Lower leg skin (tissue), 4 donors: Measurements from ENCODE around the gene ADAD2. TPM values are rescaled to one million over a fixed set of nuclear protein-coding genes. Genes with fewer than 3 reads are reported as not detected.

Experiments
- DNase-seq, 2 donors: peaks; one replicate each; pipeline ENCODE4 v3.0.0-alpha.2; 2019; ENCODE audit warnings: low spot score in 2 of 2
- H3K4me3 ChIP-seq: fragments of 200-600 bp; sonication (generic); 2 replicates; pipeline ENCODE4 v1.5.1; 2017; ENCODE audit warnings: mild to moderate bottlenecking, low read depth; ENCODE audit not compliant: poor library complexity, severe bottlenecking
- POLR2A ChIP-seq, 2 donors: fragments of 450-650 bp; IDR thresholded peaks; one replicate each; pipeline ENCODE4 v1.6.1; 2016 to 2017; ENCODE audit warnings: antibody characterized with exemption in 2 of 2, mild to moderate bottlenecking in 1 of 2, moderate library complexity in 1 of 2
- WGBS, 2 donors: methylation state at CpG; one replicate each; pipeline ENCODE4 v1.1.5; 2018; 5-methylcytosine and 5-hydroxymethylcytosine counted together
- intact Hi-C: fragments of 100-400 bp; cut with DNase I; formaldehyde crosslinking; loops from one replicate; pipeline ENCODE4 v1.15.0; 2023; ENCODE audit warnings: low total_unique reads
- total RNA-seq, 4 donors: library from RNA; depleted of rRNA; stranded (reverse); fragments of >200 nt; gene quantifications; one replicate each; pipeline ENCODE4 v1.1.0, GENCODE V29; 2016
- TF ChIP-seq, protein P1 (sequence below), 3 donors: fragments of 450-650 bp; IDR thresholded peaks; one replicate each; pipeline ENCODE4 v1.5.1; 2016; ENCODE audit warnings: antibody characterized with exemption in 3 of 3, mild to moderate bottlenecking in 3 of 3, moderate library complexity in 2 of 3

Gene ADAD2
- total RNA-seq, 4 donors from 2014 or later = 0.96 to 1.2 TPM; not detected in 2

DNA sequence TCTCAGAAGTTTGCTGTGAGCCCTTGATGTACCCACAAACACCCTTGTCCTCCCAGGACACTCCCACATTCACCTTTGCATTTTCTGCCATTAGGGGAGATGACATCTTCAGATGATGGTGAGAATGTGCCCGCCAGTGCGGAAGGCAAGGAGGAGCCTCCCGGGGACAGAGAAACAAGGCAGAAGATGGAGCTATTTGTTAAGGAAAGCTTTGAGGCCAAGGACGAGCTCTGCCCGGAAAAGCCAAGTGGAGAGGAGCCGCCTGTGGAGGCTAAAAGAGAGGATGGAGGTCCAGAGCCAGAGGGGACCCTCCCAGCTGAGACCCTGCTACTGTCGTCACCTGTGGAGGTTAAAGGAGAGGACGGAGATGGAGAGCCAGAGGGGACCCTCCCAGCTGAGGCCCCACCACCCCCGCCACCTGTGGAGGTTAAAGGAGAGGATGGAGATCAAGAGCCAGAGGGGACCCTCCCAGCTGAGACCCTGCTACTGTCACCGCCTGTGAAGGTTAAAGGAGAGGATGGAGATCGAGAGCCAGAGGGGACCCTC is 21.1 kb upstream of the ADAD2 start:
- no peak overlapping the region for H3K4me3 ChIP-seq
- intact Hi-C loops = no loop called here
- TF ChIP-seq, protein P1, sequence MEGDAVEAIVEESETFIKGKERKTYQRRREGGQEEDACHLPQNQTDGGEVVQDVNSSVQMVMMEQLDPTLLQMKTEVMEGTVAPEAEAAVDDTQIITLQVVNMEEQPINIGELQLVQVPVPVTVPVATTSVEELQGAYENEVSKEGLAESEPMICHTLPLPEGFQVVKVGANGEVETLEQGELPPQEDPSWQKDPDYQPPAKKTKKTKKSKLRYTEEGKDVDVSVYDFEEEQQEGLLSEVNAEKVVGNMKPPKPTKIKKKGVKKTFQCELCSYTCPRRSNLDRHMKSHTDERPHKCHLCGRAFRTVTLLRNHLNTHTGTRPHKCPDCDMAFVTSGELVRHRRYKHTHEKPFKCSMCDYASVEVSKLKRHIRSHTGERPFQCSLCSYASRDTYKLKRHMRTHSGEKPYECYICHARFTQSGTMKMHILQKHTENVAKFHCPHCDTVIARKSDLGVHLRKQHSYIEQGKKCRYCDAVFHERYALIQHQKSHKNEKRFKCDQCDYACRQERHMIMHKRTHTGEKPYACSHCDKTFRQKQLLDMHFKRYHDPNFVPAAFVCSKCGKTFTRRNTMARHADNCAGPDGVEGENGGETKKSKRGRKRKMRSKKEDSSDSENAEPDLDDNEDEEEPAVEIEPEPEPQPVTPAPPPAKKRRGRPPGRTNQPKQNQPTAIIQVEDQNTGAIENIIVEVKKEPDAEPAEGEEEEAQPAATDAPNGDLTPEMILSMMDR (IDR thresholded peaks at IDR 0.05) = no peak
- TF ChIP-seq POLR2A (IDR thresholded peaks at IDR 0.05) = no peak
- no peak for DNase-seq
- WGBS, 2 donors = 73 to 82% methylated on average over 11 of the region's 11 CpGs

DNA sequence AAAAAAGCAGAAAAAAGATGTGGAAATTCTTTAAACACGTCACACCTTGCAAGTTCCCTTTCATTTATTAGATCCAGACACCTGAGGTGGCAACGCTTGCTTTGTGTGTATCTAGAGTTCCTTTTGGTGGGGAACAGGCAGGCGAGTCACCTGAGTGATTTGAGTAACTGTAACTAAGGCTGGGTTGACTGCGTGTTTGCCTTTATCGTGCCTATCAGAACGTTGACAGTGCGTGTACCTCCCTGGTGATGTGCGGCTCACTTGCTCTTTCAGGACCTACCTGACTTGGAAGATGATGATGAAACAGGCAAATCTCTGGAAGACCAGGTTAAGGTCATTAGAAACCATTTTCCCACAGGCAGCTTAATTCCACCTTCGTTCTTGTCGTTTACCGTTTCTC is 16.6 kb upstream of the ADAD2 start:
- intact Hi-C loops = no loop called here
- no peak overlapping the region for H3K4me3 ChIP-seq
- no peak for DNase-seq
- TF ChIP-seq, protein P1 (IDR thresholded peaks at IDR 0.05) = no peak
- no peak for TF ChIP-seq POLR2A (IDR thresholded peaks at IDR 0.05)
- 80 to 81% methylated on average over 11 of the region's 11 CpGs for WGBS, 2 donors

DNA sequence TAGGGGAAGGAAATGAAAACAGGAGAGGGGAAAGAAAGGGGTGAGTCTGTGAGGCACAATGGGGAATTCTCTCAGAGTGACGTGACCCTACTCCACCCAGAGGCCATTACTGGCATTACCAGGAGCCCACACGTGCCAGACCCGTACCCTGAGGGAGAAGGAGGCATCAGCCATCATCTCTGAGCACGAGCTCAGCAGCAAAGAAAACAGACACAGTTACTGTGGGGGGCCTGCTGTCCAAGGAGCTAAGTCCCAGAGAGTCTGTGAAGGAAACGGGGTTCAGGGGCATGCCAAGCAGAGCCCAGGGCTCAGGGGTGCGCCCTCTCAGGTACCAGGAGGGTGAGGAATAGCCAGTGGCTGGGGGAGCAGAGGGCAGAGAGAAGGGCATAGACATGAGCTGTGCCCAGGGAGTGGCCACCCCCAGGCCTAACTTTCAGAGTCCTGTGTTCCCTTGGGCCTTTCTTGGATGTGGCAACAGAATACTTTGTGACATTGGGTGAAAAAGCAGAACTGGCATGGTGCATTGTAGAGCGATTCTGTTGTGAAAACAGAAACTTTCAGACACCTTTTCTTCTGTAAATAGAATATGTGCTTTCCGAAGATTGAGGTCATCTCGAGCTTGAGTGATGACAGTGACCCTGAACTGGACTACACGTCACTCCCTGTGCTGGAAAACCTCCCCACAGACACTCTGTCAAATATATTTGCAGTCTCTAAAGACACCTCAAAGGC is 15.4 kb upstream of the ADAD2 start:
- intact Hi-C loops = loop anchor here (5.0 kb wide), 1 partner anchor 228 kb away; no protein-coding TSS in a partner anchor

GRCh38 chr16:84176192-84177053 is 14.5 kb upstream of the ADAD2 start:
- intact Hi-C loops = loop anchor here (5.0 kb wide), 1 partner anchor 229 kb away; no protein-coding TSS in a partner anchor
- 45 to 51% methylated on average over 15 to 17 of the region's 18 CpGs for WGBS, 2 donors
- TF ChIP-seq POLR2A (IDR thresholded peaks at IDR 0.05) = no peak
- TF ChIP-seq, protein P1 (IDR thresholded peaks at IDR 0.05) = no peak

More for the DNA sequence above, 15.4 kb upstream of the ADAD2 start:
- DNase-seq = peak in 1 of 2 donors; percentile 66
- H3K4me3 ChIP-seq = no peak overlapping the region
- TF ChIP-seq, protein P1 (IDR thresholded peaks at IDR 0.05) = peak in 1 of 3 donors; percentile 82
- no peak for TF ChIP-seq POLR2A (IDR thresholded peaks at IDR 0.05)
- whole genome bisulfite sequencing, 2 donors = 36 to 37% methylated on average over 10 of the region's 10 CpGs

DNA sequence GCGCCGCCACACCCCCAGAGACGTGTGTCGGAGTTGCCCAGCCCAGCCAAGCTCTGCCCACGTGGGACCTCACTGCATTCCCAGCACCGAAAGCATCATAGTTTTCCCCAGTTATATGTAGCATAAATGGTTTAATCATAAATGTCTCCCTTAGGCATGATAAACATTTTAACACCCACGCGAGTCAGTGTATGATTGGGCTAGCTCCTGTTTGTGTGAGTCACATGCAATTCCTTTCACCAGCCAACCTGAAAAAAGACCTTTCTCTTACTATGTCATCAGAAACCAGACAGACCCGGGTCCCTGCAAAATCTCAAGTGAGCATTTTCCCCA is 13.2 kb upstream of the ADAD2 start:
- WGBS, 2 donors = 23 to 25% methylated on average over 9 of the region's 9 CpGs
- TF ChIP-seq POLR2A (IDR thresholded peaks at IDR 0.05) = no peak
- TF ChIP-seq, protein P1 (IDR thresholded peaks at IDR 0.05) = no peak
- DNase-seq = no peak
- H3K4me3 ChIP-seq = no peak overlapping the region
- intact Hi-C loops = loop anchor here (5.0 kb wide), 1 partner anchor 230 kb away; no protein-coding TSS in a partner anchor

More at GRCh38 chr16:84176192-84177053, 14.5 kb upstream of the ADAD2 start:
- DNase-seq = no peak
- no peak overlapping the region for H3K4me3 ChIP-seq
